ENCODE measurements around the gene TRA2A.
A peak's percentile ranks its signal among the peaks of the same experiment; 100 is the strongest.
"Not testable (repeated sequence)": the region's sequence is repeated elsewhere in the genome, so short reads cannot be mapped to it uniquely, and the experiment has no call there.

The TRA2A gene

DNA sequence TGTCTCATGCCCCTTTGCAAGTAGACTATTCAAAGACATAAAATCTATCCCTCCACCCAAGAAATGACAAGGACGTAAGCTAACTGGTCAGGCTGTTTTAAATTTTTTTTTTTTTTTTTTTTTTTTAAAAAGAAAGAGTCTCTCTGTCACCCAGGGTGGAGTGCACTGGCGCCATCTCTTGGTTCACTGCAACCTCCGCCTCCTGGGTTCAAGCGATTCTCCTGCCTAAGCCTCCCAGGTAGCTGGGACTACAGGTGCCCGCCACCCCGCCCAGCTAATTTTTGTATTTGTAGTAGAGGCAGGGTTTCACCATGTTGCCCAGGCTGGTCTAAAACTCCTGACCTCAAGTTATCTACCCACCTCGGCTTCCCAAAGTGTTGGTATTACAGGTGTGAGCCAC is 11.2 kb downstream of the TRA2A start:
- Histone ChIP-seq H3K4me1 (ENCODE audit: insufficient read depth, poor library complexity, severe bottlenecking) (no peaks in the 10 kb centered on the region), H3K36me3 (ENCODE audit: low read depth) (peaks cover 86% of the 10 kb centered on the region), H3K4me3 (ENCODE audit: severe bottlenecking) (no peak overlapping the region), H3K9me3 (ENCODE audit: severe bottlenecking) (no peaks in the 10 kb centered on the region), H3K27me3 (ENCODE audit: insufficient read depth, poor library complexity, severe bottlenecking) (no peaks in the 10 kb centered on the region), H3K27ac (ENCODE audit: poor library complexity, severe bottlenecking) (no peak overlapping the region)
- DNase-seq (ENCODE audit: low spot score) (no peak), ATAC-seq (ENCODE audit: low read depth) (no peak)
- TF ChIP-seq, protein P1, sequence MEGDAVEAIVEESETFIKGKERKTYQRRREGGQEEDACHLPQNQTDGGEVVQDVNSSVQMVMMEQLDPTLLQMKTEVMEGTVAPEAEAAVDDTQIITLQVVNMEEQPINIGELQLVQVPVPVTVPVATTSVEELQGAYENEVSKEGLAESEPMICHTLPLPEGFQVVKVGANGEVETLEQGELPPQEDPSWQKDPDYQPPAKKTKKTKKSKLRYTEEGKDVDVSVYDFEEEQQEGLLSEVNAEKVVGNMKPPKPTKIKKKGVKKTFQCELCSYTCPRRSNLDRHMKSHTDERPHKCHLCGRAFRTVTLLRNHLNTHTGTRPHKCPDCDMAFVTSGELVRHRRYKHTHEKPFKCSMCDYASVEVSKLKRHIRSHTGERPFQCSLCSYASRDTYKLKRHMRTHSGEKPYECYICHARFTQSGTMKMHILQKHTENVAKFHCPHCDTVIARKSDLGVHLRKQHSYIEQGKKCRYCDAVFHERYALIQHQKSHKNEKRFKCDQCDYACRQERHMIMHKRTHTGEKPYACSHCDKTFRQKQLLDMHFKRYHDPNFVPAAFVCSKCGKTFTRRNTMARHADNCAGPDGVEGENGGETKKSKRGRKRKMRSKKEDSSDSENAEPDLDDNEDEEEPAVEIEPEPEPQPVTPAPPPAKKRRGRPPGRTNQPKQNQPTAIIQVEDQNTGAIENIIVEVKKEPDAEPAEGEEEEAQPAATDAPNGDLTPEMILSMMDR (IDR thresholded peaks at IDR 0.05; ENCODE audit: poor library complexity, severe bottlenecking), result peak; percentile 15

- peaks cover 8% of the 10 kb centered on the region for H3K4me1 ChIP-seq (ENCODE audit: insufficient read depth, poor library complexity, severe bottlenecking)
- no peaks in the 10 kb centered on the region for H3K9me3 ChIP-seq (ENCODE audit: severe bottlenecking)
- peaks cover 95% of the 10 kb centered on the region for H3K36me3 ChIP-seq (ENCODE audit: low read depth)
- no peak for DNase-seq (ENCODE audit: low spot score)
- TF ChIP-seq, protein P1 (IDR thresholded peaks at IDR 0.05; ENCODE audit: poor library complexity, severe bottlenecking), result no peak
- H3K27me3 ChIP-seq (ENCODE audit: insufficient read depth, poor library complexity, severe bottlenecking), result no peaks in the 10 kb centered on the region
- H3K27ac ChIP-seq (ENCODE audit: poor library complexity, severe bottlenecking), result peak overlapping the region; percentile 71
- no peak overlapping the region for H3K4me3 ChIP-seq (ENCODE audit: severe bottlenecking)
- no peak for ATAC-seq (ENCODE audit: low read depth)
These were observed 17.0 kb downstream of the TRA2A start for GRCh38 chr7:23514755-23515154.

- Histone ChIP-seq H3K36me3 (ENCODE audit: low read depth) (peaks cover 95% of the 10 kb centered on the region), H3K27ac (ENCODE audit: poor library complexity, severe bottlenecking) (peak overlapping the region; percentile 71)
These were observed 18.0 kb downstream of the TRA2A start for GRCh38 chr7:23513746-23514145.

GRCh38 chr7:23494009-23494408 is 37.8 kb downstream of the TRA2A start:
- Histone ChIP-seq H3K4me3 (ENCODE audit: severe bottlenecking) (no peak overlapping the region), H3K9me3 (ENCODE audit: severe bottlenecking) (no peaks in the 10 kb centered on the region), H3K27ac (ENCODE audit: poor library complexity, severe bottlenecking) (no peak overlapping the region), H3K27me3 (ENCODE audit: insufficient read depth, poor library complexity, severe bottlenecking) (no peaks in the 10 kb centered on the region), H3K4me1 (ENCODE audit: insufficient read depth, poor library complexity, severe bottlenecking) (peaks cover 4% of the 10 kb centered on the region), H3K36me3 (ENCODE audit: low read depth) (no peaks in the 10 kb centered on the region)
- DNase-seq (ENCODE audit: low spot score) (no peak), ATAC-seq (ENCODE audit: low read depth) (no peak)
- TF ChIP-seq, protein P1 (IDR thresholded peaks at IDR 0.05; ENCODE audit: poor library complexity, severe bottlenecking), result no peak

More at GRCh38 chr7:23513746-23514145, 18.0 kb downstream of the TRA2A start:
- ATAC-seq (ENCODE audit: low read depth), result peak; percentile 35; the same call in 2 of the 3 replicates
- not testable (repeated sequence) for H3K27me3 ChIP-seq (ENCODE audit: insufficient read depth, poor library complexity, severe bottlenecking); DNase-seq (ENCODE audit: low spot score); H3K4me1 ChIP-seq (ENCODE audit: insufficient read depth, poor library complexity, severe bottlenecking); H3K9me3 ChIP-seq (ENCODE audit: severe bottlenecking); H3K4me3 ChIP-seq (ENCODE audit: severe bottlenecking)

GRCh38 chr7:23491502-23491901 is 40.3 kb downstream of the TRA2A start:
- ATAC-seq (ENCODE audit: low read depth), result no peak
- Histone ChIP-seq H3K4me3 (ENCODE audit: severe bottlenecking) (peak overlapping the region; percentile 51), H3K4me1 (ENCODE audit: insufficient read depth, poor library complexity, severe bottlenecking) (peaks cover 4% of the 10 kb centered on the region), H3K36me3 (ENCODE audit: low read depth) (no peaks in the 10 kb centered on the region), H3K27ac (ENCODE audit: poor library complexity, severe bottlenecking) (peak overlapping the region; percentile 72), H3K9me3 (ENCODE audit: severe bottlenecking) (no peaks in the 10 kb centered on the region), H3K27me3 (ENCODE audit: insufficient read depth, poor library complexity, severe bottlenecking) (no peaks in the 10 kb centered on the region)
- DNase-seq (ENCODE audit: low spot score), result no peak
- TF ChIP-seq, protein P1 (IDR thresholded peaks at IDR 0.05; ENCODE audit: poor library complexity, severe bottlenecking), result no peak
